GM21367 (cell line): Measurements from ENCODE around the gene PARP14.
"Not testable (repeated sequence)": the region's sequence is repeated elsewhere in the genome, so short reads cannot be mapped to it uniquely, and the experiment has no call there.

Experiments
- ATAC-seq: cut with Tn5 transposase; IDR thresholded peaks from one replicate; pipeline ENCODE4 v1.9.1; 2021; ENCODE audit not compliant: unreplicated experiment

PARP14 gene

GRCh38 chr3:122678506-122678905 lies 2.1 kb upstream of the PARP14 start:
- ATAC-seq, result no peak

- ATAC-seq, result no peak
These were observed 1.4 kb upstream of the PARP14 start for GRCh38 chr3:122679085-122679881.

- no peak for ATAC-seq
These were observed 661 bp upstream of the PARP14 start for GRCh38 chr3:122679882-122680474.

GRCh38 chr3:122681284-122681973 lies 790 bp downstream of the PARP14 start:
- no peak for ATAC-seq

- no peak for ATAC-seq
These were observed 1.4 kb downstream of the PARP14 start for GRCh38 chr3:122681974-122682409.

- not testable (repeated sequence) for ATAC-seq
These were observed 2.3 kb downstream of the PARP14 start for GRCh38 chr3:122682778-122683411.

GRCh38 chr3:122687298-122687697 lies 6.7 kb downstream of the PARP14 start:
- ATAC-seq, result no peak

- ATAC-seq, result no peak
These were observed 8.4 kb downstream of the PARP14 start for GRCh38 chr3:122688996-122689395.

- no peak for ATAC-seq
These were observed 8.9 kb downstream of the PARP14 start for GRCh38 chr3:122689587-122689986.

GRCh38 chr3:122690096-122690495 lies 9.5 kb downstream of the PARP14 start:
- ATAC-seq, result no peak

- ATAC-seq, result no peak
These were observed 10.6 kb downstream of the PARP14 start for GRCh38 chr3:122691195-122691594.

- no peak for ATAC-seq
These were observed 12.0 kb downstream of the PARP14 start for GRCh38 chr3:122692674-122693073.

GRCh38 chr3:122694966-122695365 lies 14.3 kb downstream of the PARP14 start:
- ATAC-seq, result no peak

- ATAC-seq, result no peak
These were observed 15.4 kb downstream of the PARP14 start for GRCh38 chr3:122695927-122696561.

- ATAC-seq, result peak; percentile 53
These were observed 17.4 kb downstream of the PARP14 start for GRCh38 chr3:122697952-122698620.

- ATAC-seq, result no peak
These were observed 19.6 kb downstream of the PARP14 start for GRCh38 chr3:122700193-122700592.

GRCh38 chr3:122705379-122705778 lies 24.7 kb downstream of the PARP14 start:
- ATAC-seq, result no peak

GRCh38 chr3:122710616-122711251 lies 30.1 kb downstream of the PARP14 start:
- not testable (repeated sequence) for ATAC-seq

GRCh38 chr3:122714273-122714672 lies 33.6 kb downstream of the PARP14 start:
- ATAC-seq, result no peak

GRCh38 chr3:122716667-122717066 lies 36.0 kb downstream of the PARP14 start:
- no peak for ATAC-seq
